NCI-H526 (cell line): ENCODE data around the gene FOLR1.

Experiments
- DNase-seq, 2 experiments: peaks; one replicate each; lab custom pipeline; 2025; lab: John Stamatoyannopoulos, UW

The FOLR1 gene

DNA sequence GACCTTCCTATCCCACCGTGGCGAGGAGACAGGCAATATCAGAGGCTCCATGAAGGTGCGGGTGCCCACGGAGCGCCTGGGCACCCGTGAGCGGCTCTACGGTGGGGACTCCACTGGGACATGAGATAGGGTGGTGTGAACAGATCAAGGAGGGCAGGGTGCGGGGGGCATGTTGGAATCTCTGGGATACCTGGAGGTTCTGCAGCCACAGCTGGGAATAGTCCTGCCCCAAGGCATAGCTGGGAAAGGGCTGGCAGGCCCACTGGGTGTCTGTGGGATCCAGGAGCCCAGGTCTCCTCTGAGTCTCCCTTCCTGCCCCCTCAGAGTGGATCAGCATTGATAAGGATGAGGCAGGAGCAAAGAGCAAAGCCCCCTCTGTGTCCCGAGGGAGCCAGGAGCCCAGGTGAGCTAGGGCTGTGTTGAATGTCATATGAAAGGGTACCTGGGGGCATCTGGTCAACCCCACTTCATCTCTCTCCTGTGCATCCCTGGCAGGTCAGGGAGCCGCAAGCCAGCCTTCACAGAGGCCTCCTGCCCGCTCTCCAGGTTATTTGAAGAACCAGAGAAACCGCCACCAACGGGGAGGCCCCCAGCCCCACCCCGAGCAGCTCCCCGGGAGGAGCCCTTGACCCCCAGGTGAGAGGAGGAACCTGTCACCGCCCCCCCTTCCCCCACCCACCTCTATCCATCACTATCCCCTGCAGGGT is 43.6 kb downstream of the FOLR1 start:
- DNase-seq, result no peak

DNA sequence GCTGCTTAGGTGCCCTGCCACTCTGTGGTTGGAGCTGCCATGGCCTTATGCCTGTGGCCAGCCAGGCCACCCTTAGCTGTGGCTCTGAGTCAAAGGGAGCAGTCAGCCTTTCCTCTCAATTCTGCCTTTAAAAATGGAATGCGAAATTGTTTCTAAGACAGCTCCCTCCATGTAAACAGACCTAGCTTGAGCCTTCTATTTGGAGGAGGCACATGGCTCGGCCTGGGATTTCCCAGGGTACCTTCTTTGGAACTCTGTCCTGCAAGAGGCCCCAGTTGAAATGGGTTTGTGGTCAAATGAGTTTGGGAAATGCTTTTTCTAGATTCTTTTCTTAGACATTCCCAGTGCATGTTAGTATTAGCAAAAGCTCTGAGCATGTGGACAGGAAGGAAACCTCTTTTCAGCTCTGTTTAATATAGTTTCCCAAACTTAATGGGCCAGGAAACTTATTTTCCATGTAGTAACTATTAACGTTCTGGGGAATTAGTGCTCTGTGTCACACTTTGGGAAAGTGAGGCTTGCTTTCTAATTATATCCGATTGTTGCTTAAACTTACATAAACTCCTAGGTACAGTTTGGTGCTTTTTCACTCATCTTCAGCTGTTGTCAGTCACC is 44.2 kb downstream of the FOLR1 start:
- no peak for DNase-seq

GRCh38 chr11:72236774-72237111 is 44.8 kb downstream of the FOLR1 start:
- DNase-seq, result no peak

- DNase-seq, result no peak
Measured at GRCh38 chr11:72237112-72237931, 45.4 kb downstream of the FOLR1 start.

DNA sequence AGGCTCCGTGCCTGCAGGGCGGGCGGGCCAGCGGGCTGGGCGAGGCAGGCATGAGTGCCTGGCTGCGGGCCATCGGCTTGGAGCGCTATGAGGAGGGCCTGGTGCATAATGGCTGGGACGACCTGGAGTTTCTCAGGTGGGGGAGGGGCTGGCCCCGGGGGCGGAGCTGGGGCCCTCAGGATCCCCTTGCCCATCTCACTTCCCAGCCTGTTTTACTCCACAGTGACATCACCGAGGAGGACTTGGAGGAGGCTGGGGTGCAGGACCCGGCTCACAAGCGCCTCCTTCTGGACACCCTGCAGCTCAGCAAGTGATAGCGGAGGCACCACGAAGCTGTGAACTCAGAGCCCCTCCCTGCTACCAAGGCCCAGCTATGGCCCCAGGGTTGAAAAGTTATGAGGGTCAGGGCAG is 46.1 kb downstream of the FOLR1 start:
- peak; percentile 60 to 81 for DNase-seq

- peak in 1 of 2 experiments; percentile 49 for DNase-seq
Measured at GRCh38 chr11:72238492-72239312, 46.8 kb downstream of the FOLR1 start.

DNA sequence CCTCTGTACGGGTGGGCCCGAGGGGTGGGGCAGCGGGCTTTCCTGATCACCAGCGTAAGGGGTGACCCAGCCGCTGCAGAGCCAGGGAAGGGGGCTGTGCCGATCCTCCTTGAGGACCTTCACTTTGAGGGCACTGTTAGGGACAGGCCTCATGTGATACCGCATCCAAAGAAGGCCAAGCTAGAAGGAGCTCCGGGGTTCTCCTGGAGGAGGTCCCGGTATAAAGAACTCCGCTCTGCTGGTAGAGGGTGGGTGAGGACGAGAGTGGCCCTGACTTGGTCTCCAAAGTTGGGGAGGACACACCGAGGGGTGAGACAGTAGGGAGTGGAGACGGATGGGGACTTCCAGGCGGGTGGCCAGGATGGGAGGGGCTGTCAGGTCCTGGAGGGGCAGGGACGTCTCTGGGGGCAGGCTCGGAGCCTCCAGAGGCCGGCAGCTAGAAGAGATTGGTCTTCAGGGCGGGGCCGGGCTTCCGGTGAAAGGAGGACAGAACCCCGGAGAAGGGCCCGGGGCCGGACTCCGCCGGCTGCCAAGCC is 47.4 kb downstream of the FOLR1 start:
- no peak for DNase-seq

DNA sequence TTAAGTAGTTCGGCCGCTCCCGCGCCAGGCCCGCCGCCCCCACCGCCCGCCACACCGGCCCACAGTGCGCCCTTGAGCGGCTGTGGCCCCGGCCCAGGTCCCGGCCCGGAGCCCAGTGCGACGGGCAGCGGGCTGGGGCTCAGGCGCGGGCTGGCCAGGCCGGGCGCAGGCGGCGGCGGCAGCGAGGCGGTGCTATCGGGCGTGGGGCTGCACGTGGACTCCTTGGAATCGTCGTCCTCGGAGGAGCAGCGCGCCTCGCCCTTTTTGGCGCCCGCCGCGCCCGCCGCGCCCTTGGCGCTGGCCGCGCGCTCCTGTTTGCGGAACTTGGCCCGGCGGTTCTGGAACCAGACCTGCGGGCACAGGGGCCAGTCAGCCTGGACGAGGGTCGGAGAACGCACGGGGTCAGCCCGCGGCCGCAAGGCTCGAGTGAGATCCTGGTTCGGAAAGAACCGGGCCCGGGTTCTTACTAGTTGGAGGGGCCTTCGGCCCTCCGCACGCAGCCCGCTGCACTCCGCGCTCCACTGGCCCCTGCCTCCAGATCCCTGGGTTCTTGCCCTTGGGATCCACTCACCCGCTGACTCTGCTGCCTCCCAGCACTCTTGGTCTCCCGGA is 48.0 kb downstream of the FOLR1 start:
- peak in 1 of 2 experiments; percentile 64 for DNase-seq

GRCh38 chr11:72240461-72241290 is 48.7 kb downstream of the FOLR1 start:
- no peak for DNase-seq

DNA sequence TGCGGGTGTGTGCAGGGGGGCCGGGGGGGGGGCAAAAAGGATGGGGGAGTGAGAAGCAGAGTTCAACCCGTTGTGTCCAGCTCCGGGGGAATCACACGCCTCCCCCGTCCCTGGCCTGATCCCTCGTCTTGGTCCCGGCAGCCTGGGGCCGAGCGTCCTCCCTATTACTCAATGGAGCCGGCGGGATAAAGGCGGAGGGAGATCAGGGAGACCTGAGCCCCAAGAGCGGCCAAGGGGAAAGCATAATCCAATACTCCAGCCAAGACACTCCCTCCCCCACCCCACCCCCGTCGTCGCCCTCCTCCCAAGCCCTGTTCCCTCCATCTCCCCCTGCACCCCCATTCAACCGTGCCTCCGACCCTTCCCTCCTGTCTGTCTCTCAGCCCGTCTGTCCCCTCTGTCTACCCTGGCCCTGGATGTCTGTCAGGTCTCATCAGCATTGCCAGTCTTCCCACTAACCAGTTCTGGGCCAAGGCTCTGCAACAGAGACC is 49.4 kb downstream of the FOLR1 start:
- DNase-seq, result peak in 1 of 2 experiments; percentile 32

DNA sequence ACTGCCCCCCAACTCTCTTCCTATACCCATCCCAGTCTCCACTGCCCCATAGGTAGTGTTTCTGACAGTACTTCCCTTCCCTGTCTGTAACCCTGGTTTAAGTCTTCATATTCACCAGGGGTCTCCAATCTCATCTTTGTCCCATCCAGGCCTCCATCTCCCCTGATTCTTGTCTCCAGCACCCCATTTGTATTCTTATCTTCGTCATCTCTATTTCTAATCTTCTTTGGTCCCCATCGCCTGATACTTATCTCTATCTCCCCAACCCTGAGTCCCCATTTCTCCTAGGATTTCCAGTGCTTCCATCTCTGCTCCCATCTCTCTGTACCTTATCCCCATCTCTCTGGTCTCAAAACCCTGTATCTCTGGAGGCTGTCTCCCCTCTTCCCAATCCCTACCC is 50.2 kb downstream of the FOLR1 start:
- DNase-seq, result no peak

GRCh38 chr11:72243173-72244059 is 51.5 kb downstream of the FOLR1 start:
- no peak for DNase-seq

DNA sequence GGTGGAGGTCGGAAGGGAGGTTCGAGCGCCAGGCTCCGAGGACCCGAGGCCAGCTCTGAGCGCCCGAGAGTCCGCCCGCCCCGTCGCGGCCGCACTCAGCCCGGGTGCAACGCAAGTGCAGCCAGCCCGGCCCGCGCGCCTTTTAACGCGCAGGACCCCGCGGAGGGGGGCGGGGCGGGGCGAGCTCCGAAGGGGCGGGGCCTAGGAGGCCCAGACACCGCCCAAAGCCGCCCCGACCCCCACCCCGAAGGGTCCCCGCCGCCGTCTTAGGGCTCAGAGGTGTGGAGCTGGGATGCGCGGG is 52.1 kb downstream of the FOLR1 start, which contains the start of gene PHOX2A:
PHOX2A (minus strand) TSS at position 117 of the 301 bp plus-strand sequence. CDS start 172 bp downstream, outside the sequence.
- peak in 1 of 2 experiments; percentile 20 for DNase-seq

DNA sequence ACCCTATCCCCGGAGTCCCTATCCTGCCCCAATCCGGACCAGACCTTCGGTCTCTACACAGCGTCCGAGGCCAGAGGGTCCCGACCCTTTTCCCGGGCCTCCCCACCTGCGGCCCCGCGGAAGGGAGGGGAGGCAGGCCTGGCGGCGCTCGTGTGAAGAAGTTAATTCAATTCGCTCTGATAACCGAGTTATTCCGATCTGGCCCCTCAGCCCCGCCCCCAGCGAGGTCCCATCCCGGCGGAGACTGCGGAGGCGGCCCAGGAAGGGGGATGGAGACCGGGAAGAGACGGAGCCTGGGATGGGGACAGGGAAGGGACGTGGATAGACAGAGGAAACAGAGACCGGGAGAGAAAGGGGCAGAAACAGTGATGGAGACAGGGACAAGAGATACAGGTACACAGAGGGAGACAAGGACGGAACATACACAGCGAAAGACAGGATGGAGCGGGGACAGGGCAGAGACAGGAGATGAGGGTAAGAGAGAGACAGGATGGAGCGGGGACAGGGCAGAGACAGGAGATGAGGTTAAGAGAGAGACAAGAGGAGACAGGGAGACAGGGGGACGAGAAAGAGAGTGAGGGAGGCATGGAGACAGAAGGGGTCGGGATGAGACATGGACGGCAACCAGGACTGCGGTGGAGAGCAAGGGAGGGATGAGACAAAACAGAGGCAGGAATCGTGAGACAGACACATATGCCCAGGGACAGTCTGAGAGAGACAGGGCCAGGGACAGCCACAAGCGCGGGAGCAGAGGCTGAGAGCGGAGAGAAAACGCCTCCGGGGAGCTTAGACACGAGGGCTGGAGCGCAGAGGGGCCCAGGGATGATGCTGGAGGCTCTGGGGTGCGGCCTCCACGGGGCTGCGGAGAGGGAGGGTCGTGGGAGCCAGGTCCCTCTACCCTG is 52.7 kb downstream of the FOLR1 start:
- DNase-seq, result no peak

- no peak for DNase-seq
Measured at GRCh38 chr11:72245263-72245816, 53.4 kb downstream of the FOLR1 start.
